GM18909 (cell line): ENCODE results near the gene UTP11.

Experiments
- ATAC-seq: cut with Tn5 transposase; IDR thresholded peaks from one replicate; pipeline ENCODE4 v1.9.1; 2021; ENCODE audit warnings: mild to moderate bottlenecking; ENCODE audit not compliant: unreplicated experiment, poor library complexity

The UTP11 gene

DNA sequence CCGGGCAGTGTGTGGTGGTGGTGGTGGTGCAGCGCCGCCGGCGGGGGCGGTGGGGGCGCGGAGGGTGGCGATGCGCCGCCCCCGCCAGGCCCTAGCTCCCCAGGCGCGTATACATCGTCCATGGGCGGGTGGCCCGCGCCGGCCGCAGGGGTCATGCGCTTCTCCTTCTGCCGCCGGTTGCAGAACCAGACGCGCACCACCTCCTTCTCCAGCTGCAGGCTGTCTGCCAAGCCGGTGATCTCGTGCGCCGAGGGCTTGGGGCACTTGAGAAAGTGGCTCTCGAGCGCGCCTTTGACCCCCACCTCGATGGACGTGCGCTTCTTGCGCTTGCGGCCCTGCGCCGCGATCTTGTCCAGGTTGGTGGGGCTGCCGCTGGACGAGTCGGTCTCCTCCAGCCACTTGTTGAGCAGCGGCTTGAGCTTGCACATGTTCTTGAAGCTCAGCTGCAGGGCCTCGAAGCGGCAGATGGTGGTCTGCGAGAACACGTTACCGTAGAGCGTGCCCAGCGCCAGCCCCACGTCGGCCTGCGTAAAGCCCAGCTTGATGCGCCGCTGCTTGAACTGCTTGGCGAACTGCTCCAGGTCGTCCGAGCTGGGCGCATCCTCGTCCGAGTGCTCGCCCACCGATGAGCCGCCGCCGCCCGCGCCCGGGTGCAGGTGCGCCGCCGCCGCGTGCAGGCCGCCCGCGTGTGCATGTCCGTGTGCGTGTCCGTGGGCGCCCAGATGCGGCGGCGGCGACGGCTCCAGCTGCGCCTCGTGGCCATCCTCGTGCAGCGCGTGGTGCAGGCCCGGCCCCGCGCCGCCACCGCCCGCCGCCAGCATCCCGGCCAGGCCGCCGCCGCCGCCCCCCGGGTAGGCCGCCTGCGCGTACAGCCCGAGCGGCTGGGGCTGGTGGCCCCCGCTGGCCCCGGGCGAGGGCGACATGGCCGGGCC, 33.1 kb downstream of the UTP11 start:
- ATAC-seq = peak; percentile 12

DNA sequence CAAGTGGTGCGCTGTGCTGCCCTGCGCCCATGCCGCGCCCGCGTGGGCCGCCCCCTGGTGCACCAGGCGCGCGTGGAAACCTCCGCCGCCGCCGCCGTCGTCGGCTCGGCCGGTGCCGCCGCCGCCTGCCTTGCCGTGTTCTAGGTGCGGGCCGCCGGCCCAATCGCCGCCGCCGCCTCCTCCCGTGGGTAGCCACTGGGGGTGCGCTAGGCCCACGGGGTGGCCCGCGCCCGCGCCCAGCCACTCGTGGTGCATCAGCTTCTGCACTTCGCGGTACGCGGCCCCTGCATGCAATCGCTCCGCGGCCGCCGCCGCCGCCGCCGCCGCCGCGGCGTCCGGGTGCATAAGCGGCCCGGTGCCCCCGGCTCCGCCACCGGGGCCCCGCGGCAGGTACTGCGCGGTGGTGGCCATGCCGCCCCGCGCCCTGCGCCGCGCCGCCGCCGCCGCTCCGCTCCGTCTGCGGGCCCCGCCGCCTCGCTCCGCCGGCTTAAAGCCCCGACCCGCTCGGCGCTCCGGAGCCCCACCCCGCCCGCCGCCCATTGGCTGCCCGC, 33.9 kb downstream of the UTP11 start, which contains the start of gene POU3F1:
Gene POU3F1, minus strand, starts transcription at position 461 of the 551 bp plus-strand sequence. Its CDS starts 50 bp downstream, at position 411.
- ATAC-seq = peak; percentile 12

DNA sequence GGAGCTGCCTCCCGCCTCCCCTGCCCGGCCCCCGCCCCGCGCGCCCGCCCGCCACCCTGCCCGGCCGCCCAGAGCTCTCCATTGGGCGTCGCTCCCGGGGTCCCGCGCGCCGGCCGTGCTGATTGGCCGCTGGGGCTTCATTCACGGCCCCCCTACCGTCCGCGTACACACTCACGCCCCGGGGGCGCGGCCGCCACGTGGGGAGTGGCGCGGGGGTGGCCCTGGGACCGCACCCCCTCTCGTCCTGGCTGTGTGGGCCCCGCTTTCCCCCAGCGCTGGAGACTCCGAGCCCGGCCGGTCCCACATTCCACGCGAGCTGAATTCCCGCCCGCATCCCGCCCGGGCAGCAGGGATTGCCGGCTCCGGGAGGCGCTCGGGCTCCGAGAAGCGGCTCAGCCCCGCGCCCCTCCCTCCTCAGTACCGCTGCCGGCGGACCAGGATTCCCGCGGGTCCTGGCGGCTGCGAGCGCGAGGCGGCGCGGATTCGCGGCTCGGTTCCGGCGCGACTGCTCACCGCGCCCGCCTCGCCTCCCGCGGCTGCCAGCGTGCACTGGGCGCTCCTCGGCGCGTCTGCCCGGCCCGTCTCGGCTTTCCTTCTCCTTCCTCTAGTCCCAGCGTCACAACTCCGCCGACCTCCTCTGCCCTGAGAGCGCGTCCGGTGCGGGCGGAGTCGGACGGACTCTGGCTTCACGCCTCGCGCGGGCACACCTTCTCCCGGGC, 34.5 kb downstream of the UTP11 start:
- peak; percentile 64 for ATAC-seq

DNA sequence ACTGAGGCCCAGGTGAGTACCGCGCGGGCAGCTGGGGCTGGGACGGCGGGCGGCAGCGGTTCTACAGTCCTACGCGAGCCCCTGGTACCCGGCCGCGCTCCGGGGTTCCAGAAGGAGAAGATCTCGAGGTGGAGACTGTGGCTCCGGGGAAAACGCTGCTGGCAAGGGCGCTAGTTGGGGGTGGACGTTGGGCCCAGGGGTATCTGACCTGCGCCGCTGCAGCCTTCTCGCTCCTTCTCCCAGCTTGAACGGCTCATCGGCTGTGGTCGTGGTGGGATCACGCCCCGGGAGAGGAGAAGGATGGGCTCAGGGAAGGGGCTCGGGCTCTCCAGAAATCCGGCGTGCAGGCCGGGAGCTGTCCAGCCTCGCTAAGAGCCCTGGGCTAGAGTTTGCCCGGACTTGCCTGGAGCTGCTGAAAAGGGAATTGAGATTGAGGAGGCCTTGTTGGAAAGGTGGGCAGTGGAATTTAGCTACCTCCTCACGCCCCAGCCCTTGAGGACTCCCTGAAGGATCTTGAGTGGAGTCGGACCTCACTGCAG, 35.1 kb downstream of the UTP11 start:
- no peak for ATAC-seq

DNA sequence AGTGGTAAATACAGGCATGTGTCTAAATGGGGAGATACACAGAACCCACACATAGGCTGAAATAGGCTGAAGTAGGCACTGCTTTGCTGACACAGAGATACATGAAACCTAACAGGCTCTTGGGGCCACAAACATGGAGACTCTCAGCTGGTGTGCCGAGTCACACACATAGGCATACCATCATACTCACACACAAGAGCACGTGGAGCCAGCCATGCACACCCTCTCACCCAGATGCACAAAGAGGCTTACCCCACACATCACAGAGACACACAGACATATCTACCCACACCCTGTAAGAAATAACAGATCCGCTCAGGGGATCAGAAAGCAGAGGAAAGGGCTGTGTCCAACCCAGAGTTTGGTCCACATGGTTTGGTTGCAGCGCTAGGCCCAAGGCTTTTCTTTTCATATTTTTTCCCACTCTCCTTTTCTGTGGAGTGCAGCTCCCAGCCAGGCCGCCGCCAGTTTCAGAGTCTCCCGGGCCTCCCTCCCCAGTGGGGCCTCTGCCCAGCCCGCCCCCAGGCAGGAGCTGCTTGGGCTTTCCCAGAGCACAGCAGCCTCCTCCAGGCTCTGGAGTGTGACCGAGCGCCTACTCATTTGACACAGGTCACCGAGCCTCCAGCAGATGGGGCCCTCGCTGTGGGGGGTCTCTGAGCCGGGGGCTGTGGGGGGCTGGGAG, 38.0 kb downstream of the UTP11 start:
- ATAC-seq = no peak

DNA sequence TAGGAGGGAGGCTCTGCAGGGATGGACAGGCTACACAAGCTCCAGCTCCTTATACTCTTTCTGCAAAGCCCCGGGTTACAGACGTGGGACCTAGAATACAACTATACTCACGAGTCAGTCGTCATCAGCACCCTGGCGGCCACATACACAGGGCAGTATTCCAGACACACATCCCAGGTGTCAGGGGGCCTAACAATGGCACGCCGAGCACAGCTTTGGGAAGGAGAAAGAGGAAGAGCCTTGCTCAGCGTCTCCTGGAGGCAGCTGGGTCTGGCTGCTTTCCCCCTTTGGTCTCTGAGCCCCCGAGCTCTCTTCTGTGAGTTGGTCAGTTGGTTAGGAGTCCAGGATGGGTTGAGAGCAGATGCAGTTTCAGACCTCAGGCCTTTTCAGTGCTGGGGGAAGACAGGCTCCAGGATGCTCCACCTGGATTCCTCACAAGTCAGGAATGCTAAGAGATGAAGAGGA, 38.6 kb downstream of the UTP11 start:
- no peak for ATAC-seq

DNA sequence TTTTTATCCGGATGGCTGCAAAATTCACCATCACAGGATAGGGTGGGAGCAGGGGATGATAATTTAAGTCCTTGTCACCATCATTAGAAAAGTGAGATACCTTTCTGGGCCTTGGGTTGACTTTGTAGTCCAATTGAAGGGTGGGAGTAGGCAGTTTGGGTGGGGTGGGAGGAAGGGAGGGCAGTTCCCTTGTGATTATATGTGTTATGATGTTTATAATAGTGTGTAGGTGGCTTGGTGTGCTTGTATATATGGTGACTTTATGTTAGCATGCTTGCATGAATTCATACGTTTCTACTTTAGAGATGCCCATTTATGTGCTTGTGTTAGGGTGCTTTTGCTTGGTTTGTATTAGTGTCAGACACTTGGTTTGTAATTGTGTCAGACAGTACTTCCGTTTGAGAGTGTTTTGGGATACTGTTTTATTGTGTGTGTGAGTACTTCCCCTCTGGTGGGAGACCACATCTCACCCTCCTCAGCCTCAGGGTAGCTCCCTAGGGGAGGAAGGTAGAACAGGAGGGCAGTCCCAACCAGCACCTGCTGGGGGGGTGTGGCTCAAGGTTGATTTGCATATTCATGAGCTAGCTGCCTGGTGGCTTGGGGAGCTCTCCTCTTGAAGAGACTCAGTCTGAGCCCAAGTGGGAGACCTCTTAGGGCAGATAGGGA, 40.3 kb downstream of the UTP11 start:
- ATAC-seq = peak; percentile 62

DNA sequence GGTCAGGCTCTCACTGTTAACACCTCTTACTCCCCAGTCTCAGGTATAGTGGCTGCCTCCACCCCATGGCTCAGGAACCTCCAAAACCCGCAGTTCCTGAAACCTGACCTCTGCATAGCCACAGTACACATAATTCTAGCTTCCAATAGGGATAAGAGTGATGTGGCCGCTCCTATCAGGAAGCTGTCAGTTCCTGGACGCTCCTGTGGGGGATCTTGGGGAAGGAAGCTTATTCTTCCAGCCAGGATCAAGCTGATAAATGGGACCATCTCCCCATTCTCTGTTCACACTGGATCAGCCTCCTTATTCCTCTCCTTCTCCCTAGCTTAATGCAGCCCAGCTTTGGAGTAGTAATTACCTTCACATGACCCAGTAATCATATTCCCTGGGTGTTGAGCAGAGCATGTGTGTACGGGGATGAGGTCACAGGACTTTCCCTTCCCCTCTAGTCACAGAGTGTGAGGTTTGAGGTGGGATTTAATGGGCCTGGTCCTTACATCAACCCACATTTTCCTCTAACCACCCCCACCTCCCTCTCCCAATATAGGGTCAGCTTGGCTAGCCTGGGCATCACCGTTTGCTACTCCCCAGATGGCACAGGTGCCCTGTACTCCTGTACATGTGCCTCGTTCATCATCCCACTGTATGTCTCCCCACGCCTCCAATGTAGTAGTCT, 41.0 kb downstream of the UTP11 start:
- no peak for ATAC-seq

DNA sequence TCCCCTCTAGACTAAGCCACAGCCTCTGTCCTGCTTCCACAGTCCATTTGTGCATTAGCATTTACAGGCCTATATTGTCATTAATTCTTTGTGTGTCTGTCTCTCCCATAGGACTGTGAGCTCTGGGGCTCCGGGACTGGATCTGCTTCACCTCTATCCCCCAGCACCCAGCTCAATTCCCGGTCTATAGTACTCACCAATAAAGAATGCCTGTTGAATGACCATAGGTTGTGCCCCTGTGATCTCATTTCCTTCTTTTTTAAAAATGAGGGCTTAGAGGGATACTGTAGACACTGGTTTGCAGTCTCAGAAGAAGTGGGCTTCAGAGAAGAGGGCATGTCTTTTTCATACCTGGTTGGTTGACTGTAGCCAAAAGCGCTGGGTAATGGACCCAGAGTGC, 42.9 kb downstream of the UTP11 start:
- ATAC-seq = no peak

DNA sequence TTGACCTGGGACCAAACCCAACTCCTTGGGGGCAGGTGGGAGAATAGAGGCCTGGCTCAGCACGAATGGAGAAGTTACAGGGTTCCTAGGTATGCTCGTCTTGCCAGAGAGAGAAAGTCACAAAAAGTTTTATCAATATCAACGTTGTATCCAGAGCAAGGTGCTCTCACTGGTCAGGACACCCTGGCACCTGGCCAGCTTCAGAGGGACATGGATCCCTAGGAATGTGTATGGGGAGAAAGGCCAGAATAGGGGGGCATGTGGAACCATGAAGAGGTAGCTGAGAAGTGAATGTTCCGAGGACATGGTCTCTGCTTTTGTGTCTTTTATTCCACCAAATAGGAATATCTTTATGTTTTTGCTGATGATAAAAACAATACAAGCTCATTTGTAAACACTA, 43.4 kb downstream of the UTP11 start:
- no peak for ATAC-seq

DNA sequence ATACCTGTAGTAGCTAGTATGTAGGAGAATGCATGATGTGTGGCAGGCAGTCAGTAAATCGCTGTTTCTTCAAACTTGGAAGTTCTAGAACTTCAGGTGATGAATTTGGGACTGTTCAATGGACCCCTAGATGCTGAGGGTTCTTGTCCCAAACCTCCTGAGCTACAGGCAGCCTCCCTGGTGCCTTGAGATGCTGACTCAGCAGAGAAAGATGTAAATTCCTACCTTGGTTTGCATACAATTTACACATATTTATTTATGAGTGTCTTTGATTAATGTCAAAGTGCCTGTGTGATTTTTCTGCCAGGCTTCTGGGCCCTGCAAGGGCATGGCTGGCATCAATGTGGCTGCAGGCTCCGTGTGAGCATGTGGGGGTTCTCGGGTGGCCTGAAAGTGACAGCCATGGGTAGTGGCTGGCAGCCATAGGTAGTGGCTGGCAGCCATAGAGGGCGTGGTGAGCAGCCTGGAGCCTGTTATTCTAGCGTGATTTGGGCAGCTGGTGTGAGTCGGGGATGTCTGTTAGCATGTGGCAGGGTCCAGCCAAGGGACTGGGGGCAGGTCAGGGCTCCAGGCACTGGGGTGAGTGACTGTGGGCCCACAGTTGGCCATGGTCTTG, 47.2 kb downstream of the UTP11 start:
- no peak for ATAC-seq

DNA sequence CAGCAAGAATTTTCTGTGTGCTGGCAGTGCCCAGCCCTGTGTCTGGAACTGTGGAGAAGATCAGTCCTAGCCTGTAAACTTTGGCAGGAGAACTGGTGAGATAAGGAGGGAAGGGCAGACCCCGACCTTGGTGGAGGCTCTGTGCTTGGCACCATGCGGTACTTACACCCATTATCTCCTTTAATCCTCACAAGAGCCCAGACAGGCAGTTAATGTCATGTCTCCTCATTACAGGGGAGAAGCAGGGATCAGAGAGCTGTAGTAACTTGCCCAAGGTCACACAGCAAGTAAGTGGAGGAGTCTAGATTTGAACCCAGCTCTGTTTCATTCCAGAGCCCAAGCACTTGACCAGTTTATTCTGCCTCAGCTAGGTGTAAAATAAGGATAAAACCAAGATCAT, 48.0 kb downstream of the UTP11 start:
- ATAC-seq = no peak

DNA sequence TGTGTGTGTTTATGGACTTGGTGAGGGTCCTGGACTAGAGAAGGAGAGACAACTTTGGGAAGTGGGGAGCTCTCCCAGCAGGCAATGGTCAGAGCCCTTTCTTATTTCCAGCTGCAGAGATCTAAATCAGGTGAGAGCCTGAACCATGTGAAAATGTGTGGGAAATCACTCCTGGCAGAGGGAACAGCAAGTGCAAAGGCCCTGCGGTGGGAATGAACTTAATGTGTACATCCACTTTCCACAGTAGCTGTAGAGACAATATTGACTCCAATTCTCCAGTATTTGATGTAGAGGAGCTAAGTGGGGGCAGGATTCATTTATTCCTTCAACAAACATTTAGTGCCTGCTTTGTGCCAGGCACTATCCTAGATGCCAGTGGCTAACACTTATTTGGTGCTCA, 48.8 kb downstream of the UTP11 start:
- no peak for ATAC-seq

DNA sequence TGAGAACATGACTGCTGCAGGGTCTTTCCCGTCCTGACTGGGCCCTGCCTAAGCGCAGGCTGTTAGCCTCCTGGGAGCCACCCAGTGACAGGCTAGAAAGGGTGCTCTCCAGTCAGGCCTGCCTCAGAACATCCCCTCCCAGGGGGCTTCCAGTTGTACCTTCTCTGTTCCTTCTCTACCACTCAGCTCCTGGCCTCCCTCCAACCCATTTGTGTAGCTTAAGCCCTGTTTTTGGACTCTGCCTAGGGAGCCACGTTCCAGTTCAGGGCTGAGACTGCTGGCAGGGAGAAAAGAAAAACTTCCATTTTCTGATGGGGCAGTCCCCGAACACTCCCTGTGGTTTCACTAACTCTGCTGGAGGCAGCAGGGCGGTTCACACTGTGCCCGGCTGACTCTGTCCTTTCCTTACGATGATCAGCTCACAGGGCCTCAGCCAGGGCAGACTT, 49.4 kb downstream of the UTP11 start:
- peak; percentile 62 for ATAC-seq

DNA sequence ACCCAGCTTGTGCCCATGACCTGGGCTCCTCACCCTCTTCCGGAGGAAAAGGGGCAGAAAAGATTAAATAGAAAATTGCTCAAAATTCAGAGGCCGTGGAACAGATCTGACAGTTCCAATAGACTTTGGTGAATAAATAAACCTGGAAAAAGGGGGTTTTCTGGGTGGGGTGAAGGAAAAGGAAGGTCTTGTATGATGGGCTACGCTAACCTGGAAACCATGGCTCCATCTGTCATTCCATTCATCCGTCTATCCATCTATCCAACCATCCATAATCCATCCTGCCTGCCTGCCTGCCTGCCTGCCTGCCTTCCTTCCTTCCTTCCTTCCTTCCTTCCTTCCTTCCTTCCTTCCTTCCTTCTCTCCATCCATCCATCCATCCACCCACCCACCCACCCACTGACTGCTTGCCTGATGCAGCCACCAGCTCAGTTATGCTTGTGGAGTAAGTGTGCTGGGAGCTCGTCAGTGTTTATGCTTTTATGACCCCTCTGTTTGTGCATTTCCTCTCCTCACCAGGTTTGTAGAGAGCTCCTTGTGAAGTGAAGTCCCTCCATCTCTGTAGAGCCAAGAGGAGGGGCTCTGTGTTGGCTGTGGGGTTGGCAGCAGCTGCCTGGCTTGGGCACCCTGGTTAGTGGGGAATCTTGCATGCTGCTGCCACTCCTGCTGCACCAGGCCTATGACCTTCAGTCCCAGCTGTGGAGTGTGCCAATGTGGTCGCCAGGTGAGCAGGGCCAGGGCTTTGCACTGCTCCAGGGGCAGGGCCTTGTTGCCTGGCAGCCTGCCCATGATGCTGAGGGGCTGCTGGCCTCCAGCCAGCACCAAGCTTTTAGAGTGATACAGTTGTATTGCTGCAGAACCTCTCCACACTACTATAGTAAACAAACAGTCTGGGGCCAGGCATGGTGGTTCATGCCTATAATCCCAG, 50.1 kb downstream of the UTP11 start:
- ATAC-seq = no peak

DNA sequence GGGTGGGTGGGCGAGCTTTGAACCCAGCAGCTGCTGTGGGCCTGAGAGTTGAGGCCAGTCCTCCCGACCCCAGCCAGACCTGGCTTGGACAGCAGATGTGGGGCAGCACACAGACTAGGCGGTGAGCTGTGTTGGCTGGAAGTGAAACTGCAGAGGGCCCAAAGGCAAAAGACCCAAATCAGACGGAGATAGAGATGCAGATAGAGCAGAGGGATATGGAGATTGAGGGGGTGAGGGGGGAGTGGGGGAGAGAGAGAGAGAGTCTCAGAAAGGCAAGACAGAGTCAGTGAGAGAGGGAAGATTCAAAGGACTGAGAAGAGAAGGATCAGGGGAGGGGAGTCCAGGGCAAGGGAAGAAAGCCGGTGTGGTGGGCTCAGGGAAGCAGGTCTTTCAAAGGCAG, 51.1 kb downstream of the UTP11 start:
- ATAC-seq = no peak

DNA sequence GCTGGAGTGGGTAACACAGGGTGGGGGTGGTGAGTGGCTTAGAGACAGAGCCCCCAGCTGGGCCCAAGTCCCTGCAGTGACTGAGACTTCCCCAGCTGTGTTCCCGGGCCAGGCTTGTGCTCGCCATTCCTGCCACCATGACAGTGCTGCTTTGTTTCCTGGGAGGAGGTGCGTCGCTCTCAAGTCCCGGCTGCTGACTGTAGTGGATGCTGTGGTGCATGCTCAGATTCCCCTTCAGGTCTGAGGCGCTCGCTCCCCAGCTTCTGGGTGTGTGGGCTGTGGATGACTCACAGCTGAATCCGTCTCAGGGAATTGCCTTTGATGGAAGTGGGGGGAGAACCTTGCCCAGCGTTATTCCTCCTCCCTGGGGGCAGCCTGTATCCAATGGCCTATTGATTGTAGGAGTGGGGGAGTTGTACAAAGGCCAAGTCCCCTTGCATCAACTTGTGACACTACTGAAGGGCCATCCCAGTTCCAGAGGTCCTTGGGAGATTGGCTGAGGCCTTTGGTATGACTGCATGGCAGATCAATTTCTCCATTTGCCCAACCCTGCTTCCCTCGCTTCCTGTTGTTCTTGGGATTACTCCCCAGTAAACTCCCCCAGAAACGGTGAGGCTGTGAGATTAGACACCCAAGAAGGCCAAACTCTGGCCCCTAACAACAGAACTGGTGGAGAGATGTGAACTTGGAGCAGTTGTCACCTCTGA, 51.8 kb downstream of the UTP11 start:
- no peak for ATAC-seq
